Type B pancreatic cell (in vitro differentiated cells): ENCODE data around the gene ZMAT5. TPM values are rescaled to one million over a fixed set of nuclear protein-coding genes. Genes with fewer than 3 reads are reported as not detected.
A peak's percentile ranks its signal among the peaks of the same experiment; 100 is the strongest.

Experiments used
- DNase-seq: peaks from one replicate; pipeline ENCODE4 v3.0.0; 2021; ENCODE audit warnings: mixed read lengths; ENCODE audit not compliant: unreplicated experiment; ENCODE audit errors: extremely low spot score
- H3K27ac Mint-ChIP-seq: 2 replicates; pipeline ENCODE4 v1.8.0; 2021; ENCODE audit warnings: mild to moderate bottlenecking, mixed read lengths
- H3K27me3 Mint-ChIP-seq: 2 replicates; pipeline ENCODE4 v1.8.0; 2021; ENCODE audit warnings: mixed read lengths
- H3K36me3 Mint-ChIP-seq: 2 replicates; pipeline ENCODE4 v1.8.0; 2021; ENCODE audit warnings: mixed read lengths
- H3K4me1 Mint-ChIP-seq: one replicate; pipeline ENCODE4 v1.8.0; 2021; ENCODE audit warnings: mixed read lengths; ENCODE audit not compliant: unreplicated experiment
- H3K4me3 Mint-ChIP-seq: 2 replicates; pipeline ENCODE4 v1.8.0; 2021; ENCODE audit warnings: mild to moderate bottlenecking, mixed read lengths
- H3K9me3 Mint-ChIP-seq: 2 replicates; pipeline ENCODE4 v1.8.0; 2021; ENCODE audit warnings: mixed read lengths
- CTCF ChIP-seq: fragments of 200-600 bp; sonication (generic); conservative IDR thresholded peaks from 2 replicates; pipeline ENCODE4 v1.5.0; 2021; ENCODE audit warnings: antibody characterized with exemption, mild to moderate bottlenecking
- total RNA-seq: library from RNA; stranded (reverse); gene quantifications from 2 replicates; pipeline ENCODE4 v1.2.1, GENCODE V29; 2021; ENCODE audit warnings: low replicate concordance

Gene ZMAT5
- total RNA-seq, 1 donor from 2014 or later = 19.2 TPM

GRCh38 chr22:29803190-29803589, 36.4 kb upstream of the ZMAT5 start:
- TF ChIP-seq CTCF = no peak
- Mint-ChIP-seq H3K36me3 (peaks cover 35% of the 10 kb centered on the region), H3K27ac (no peak overlapping the region), H3K4me3 (no peak overlapping the region), H3K9me3 (no peaks in the 10 kb centered on the region), H3K4me1 (peaks cover 9% of the 10 kb centered on the region), H3K27me3 (no peaks in the 10 kb centered on the region)
- DNase-seq = no peak

- Mint-ChIP-seq H3K9me3 (no peaks in the 10 kb centered on the region), H3K4me1 (peaks cover 9% of the 10 kb centered on the region), H3K27ac (peak overlapping the region; percentile 88), H3K27me3 (no peaks in the 10 kb centered on the region), H3K4me3 (no peak overlapping the region), H3K36me3 (peaks cover 34% of the 10 kb centered on the region)
- TF ChIP-seq CTCF = no peak
- DNase-seq = no peak
These were observed 35.0 kb upstream of the ZMAT5 start for GRCh38 chr22:29801796-29802195.

GRCh38 chr22:29801153-29801552, 34.3 kb upstream of the ZMAT5 start:
- H3K36me3 Mint-ChIP-seq = peaks cover 33% of the 10 kb centered on the region
- H3K4me3 Mint-ChIP-seq = peak overlapping the region; percentile 37
- no peaks in the 10 kb centered on the region for H3K27me3 Mint-ChIP-seq
- peaks cover 9% of the 10 kb centered on the region for H3K4me1 Mint-ChIP-seq
- no peak for DNase-seq
- TF ChIP-seq CTCF = no peak
- peak overlapping the region; percentile 88 for H3K27ac Mint-ChIP-seq
- no peaks in the 10 kb centered on the region for H3K9me3 Mint-ChIP-seq

- peaks cover 23% of the 10 kb centered on the region for H3K36me3 Mint-ChIP-seq
- TF ChIP-seq CTCF = no peak
- H3K27ac Mint-ChIP-seq = peak overlapping the region; percentile 69
- DNase-seq = no peak
- no peaks in the 10 kb centered on the region for H3K27me3 Mint-ChIP-seq
- peaks cover 13% of the 10 kb centered on the region for H3K4me1 Mint-ChIP-seq
- no peaks in the 10 kb centered on the region for H3K9me3 Mint-ChIP-seq
- no peak overlapping the region for H3K4me3 Mint-ChIP-seq
These were observed 32.4 kb upstream of the ZMAT5 start for GRCh38 chr22:29799217-29799680.

GRCh38 chr22:29798801-29799200, 32.0 kb upstream of the ZMAT5 start:
- TF ChIP-seq CTCF = no peak
- Mint-ChIP-seq H3K27me3 (no peaks in the 10 kb centered on the region), H3K4me1 (peaks cover 13% of the 10 kb centered on the region), H3K4me3 (no peak overlapping the region), H3K36me3 (peaks cover 23% of the 10 kb centered on the region), H3K27ac (peak overlapping the region; percentile 69), H3K9me3 (no peaks in the 10 kb centered on the region)
- DNase-seq = no peak

- Mint-ChIP-seq H3K27me3 (no peaks in the 10 kb centered on the region), H3K9me3 (no peaks in the 10 kb centered on the region), H3K4me3 (no peak overlapping the region), H3K27ac (peak overlapping the region; percentile 69), H3K36me3 (peaks cover 20% of the 10 kb centered on the region), H3K4me1 (peaks cover 13% of the 10 kb centered on the region)
- no peak for DNase-seq
- no peak for TF ChIP-seq CTCF
These were observed 31.5 kb upstream of the ZMAT5 start for GRCh38 chr22:29798318-29798717.
